Central memory CD8-positive, alpha-beta T cell (primary cell): ENCODE measurements around the gene COX17.
"Not testable (repeated sequence)": the region's sequence is repeated elsewhere in the genome, so short reads cannot be mapped to it uniquely, and the experiment has no call there.

Source experiments
- ATAC-seq: fragments of 150-1000 bp; cut with Tn5 transposase; replicated peaks from 2 replicates; pipeline ENCODE4 v1.10.0; 2022; ENCODE audit warnings: mild to moderate bottlenecking, moderate FRiP score, moderate number of reproducible peaks; ENCODE audit not compliant: poor library complexity, severe bottlenecking; ENCODE audit errors: extremely low read depth
- DNase-seq, 2 donors: peaks; one replicate each; pipeline ENCODE4 v3.0.0; 2021; ENCODE audit warnings: low spot score in 2 of 2
- H3K27ac Mint-ChIP-seq: one replicate; pipeline ENCODE4 v1.8.0; 2022; ENCODE audit warnings: low read depth, mild to moderate bottlenecking, moderate library complexity, mixed read lengths
- H3K27me3 Mint-ChIP-seq: one replicate; pipeline ENCODE4 v1.8.0; 2022; ENCODE audit warnings: mixed read lengths
- H3K36me3 Mint-ChIP-seq: one replicate; pipeline ENCODE4 v1.8.0; 2022; ENCODE audit warnings: mild to moderate bottlenecking, moderate library complexity, mixed read lengths; ENCODE audit not compliant: insufficient read depth
- H3K4me1 Mint-ChIP-seq: one replicate; pipeline ENCODE4 v1.8.0; 2022; ENCODE audit warnings: mixed read lengths
- H3K4me3 Mint-ChIP-seq: one replicate; pipeline ENCODE4 v1.8.0; 2022; ENCODE audit warnings: mild to moderate bottlenecking, moderate library complexity, mixed read lengths
- H3K9me3 Mint-ChIP-seq: one replicate; pipeline ENCODE4 v1.8.0; 2022; ENCODE audit warnings: mixed read lengths

COX17 gene

GRCh38 chr3:119695480-119695879 is 18.3 kb upstream of the COX17 start:
- DNase-seq = no peak
- H3K4me3 Mint-ChIP-seq = no peak overlapping the region
- no peaks in the 10 kb centered on the region for H3K9me3 Mint-ChIP-seq
- H3K27ac Mint-ChIP-seq = no peak overlapping the region
- H3K36me3 Mint-ChIP-seq = peaks cover 2% of the 10 kb centered on the region
- ATAC-seq = no peak
- peaks cover 9% of the 10 kb centered on the region for H3K4me1 Mint-ChIP-seq
- H3K27me3 Mint-ChIP-seq = no peaks in the 10 kb centered on the region

- no peaks in the 10 kb centered on the region for H3K4me1 Mint-ChIP-seq
- H3K4me3 Mint-ChIP-seq = no peak overlapping the region
- no peaks in the 10 kb centered on the region for H3K9me3 Mint-ChIP-seq
- H3K27ac Mint-ChIP-seq = no peak overlapping the region
- DNase-seq = no peak
- no peak for ATAC-seq
- H3K27me3 Mint-ChIP-seq = peaks cover 13% of the 10 kb centered on the region
- H3K36me3 Mint-ChIP-seq = peaks cover 2% of the 10 kb centered on the region
Observed at GRCh38 chr3:119690043-119690656, 12.9 kb upstream of the COX17 start.

- Mint-ChIP-seq H3K36me3 (no peaks in the 10 kb centered on the region), H3K27ac (no peak overlapping the region), H3K4me3 (no peak overlapping the region), H3K4me1 (no peaks in the 10 kb centered on the region), H3K9me3 (no peaks in the 10 kb centered on the region), H3K27me3 (peaks cover 13% of the 10 kb centered on the region)
- no peak for ATAC-seq
- no peak for DNase-seq
Observed at GRCh38 chr3:119683421-119683820, 6.2 kb upstream of the COX17 start.

- Mint-ChIP-seq H3K27me3 (no peaks in the 10 kb centered on the region), H3K4me3 (no peak overlapping the region), H3K9me3 (no peaks in the 10 kb centered on the region), H3K27ac (no peak overlapping the region), H3K4me1 (peaks cover 14% of the 10 kb centered on the region), H3K36me3 (peaks cover 11% of the 10 kb centered on the region)
- DNase-seq = no peak
- no peak for ATAC-seq
Observed at GRCh38 chr3:119681279-119681678, 4.1 kb upstream of the COX17 start.

GRCh38 chr3:119679874-119680273 is 2.7 kb upstream of the COX17 start:
- ATAC-seq = no peak
- H3K36me3 Mint-ChIP-seq = peaks cover 16% of the 10 kb centered on the region

GRCh38 chr3:119678209-119678608 is 1.0 kb upstream of the COX17 start:
- H3K4me3 Mint-ChIP-seq = peak overlapping the region; percentile 83
- ATAC-seq, H3K9me3 Mint-ChIP-seq, DNase-seq, H3K27me3 Mint-ChIP-seq: not testable (repeated sequence)
- H3K4me1 Mint-ChIP-seq = peaks cover 33% of the 10 kb centered on the region
- peaks cover 28% of the 10 kb centered on the region for H3K36me3 Mint-ChIP-seq
- H3K27ac Mint-ChIP-seq = peak overlapping the region; percentile 97

More at GRCh38 chr3:119679874-119680273, 2.7 kb upstream of the COX17 start:
- Mint-ChIP-seq H3K4me3 (no peak overlapping the region), H3K9me3 (no peaks in the 10 kb centered on the region), H3K27ac (no peak overlapping the region), H3K4me1 (peaks cover 28% of the 10 kb centered on the region), H3K27me3 (no peaks in the 10 kb centered on the region)
- no peak for DNase-seq

GRCh38 chr3:119677641-119677934 is 382 bp upstream of the COX17 start:
- Mint-ChIP-seq H3K4me3 (peak overlapping the region; percentile 83), H3K4me1 (peaks cover 37% of the 10 kb centered on the region), H3K36me3 (peaks cover 32% of the 10 kb centered on the region), H3K27ac (peak overlapping the region; percentile 97), H3K9me3 (no peaks in the 10 kb centered on the region), H3K27me3 (no peaks in the 10 kb centered on the region)
- DNase-seq (no peak), ATAC-seq (peak; percentile 0)

- peak overlapping the region; percentile 97 for H3K27ac Mint-ChIP-seq
Observed at GRCh38 chr3:119676020-119676419, 1.2 kb downstream of the COX17 start.

GRCh38 chr3:119675188-119675874 is 1.9 kb downstream of the COX17 start:
- Mint-ChIP-seq H3K27me3 (no peaks in the 10 kb centered on the region), H3K4me3 (peak overlapping the region; percentile 83), H3K9me3 (no peaks in the 10 kb centered on the region), H3K4me1 (peaks cover 37% of the 10 kb centered on the region), H3K36me3 (peaks cover 44% of the 10 kb centered on the region), H3K27ac (no peak overlapping the region)
- ATAC-seq (no peak), DNase-seq (no peak)

More at GRCh38 chr3:119676020-119676419, 1.2 kb downstream of the COX17 start:
- Mint-ChIP-seq H3K9me3 (no peaks in the 10 kb centered on the region), H3K4me3 (peak overlapping the region; percentile 83), H3K4me1 (peaks cover 37% of the 10 kb centered on the region), H3K36me3 (peaks cover 39% of the 10 kb centered on the region), H3K27me3 (no peaks in the 10 kb centered on the region)
- DNase-seq (no peak), ATAC-seq (no peak)

GRCh38 chr3:119673875-119674274 is 3.3 kb downstream of the COX17 start:
- DNase-seq (no peak), ATAC-seq (no peak)
- no peak overlapping the region for H3K4me3 Mint-ChIP-seq
- peaks cover 37% of the 10 kb centered on the region for H3K4me1 Mint-ChIP-seq
- H3K27me3 Mint-ChIP-seq = no peaks in the 10 kb centered on the region
- no peak overlapping the region for H3K27ac Mint-ChIP-seq
- peaks cover 53% of the 10 kb centered on the region for H3K36me3 Mint-ChIP-seq
- H3K9me3 Mint-ChIP-seq = no peaks in the 10 kb centered on the region

- Mint-ChIP-seq H3K27me3 (no peaks in the 10 kb centered on the region), H3K27ac (no peak overlapping the region), H3K9me3 (no peaks in the 10 kb centered on the region), H3K36me3 (peaks cover 53% of the 10 kb centered on the region), H3K4me1 (peaks cover 36% of the 10 kb centered on the region), H3K4me3 (no peak overlapping the region)
- ATAC-seq (no peak), DNase-seq (no peak)
Observed at GRCh38 chr3:119672776-119673175, 4.4 kb downstream of the COX17 start.

- DNase-seq (no peak), ATAC-seq (no peak)
- Mint-ChIP-seq H3K36me3 (peaks cover 45% of the 10 kb centered on the region), H3K27me3 (no peaks in the 10 kb centered on the region), H3K4me3 (no peak overlapping the region), H3K4me1 (peaks cover 11% of the 10 kb centered on the region), H3K9me3 (no peaks in the 10 kb centered on the region), H3K27ac (peak overlapping the region; percentile 38)
Observed at GRCh38 chr3:119669906-119670570, 7.2 kb downstream of the COX17 start.
